ENCODE results near the gene JAZF1.

The JAZF1 gene

GRCh38 chr7:28069807-28070206, 110.8 kb downstream of the JAZF1 start:
- DNase-seq: no peak

GRCh38 chr7:28069388-28069787, 111.2 kb downstream of the JAZF1 start:
- no peak for DNase-seq

GRCh38 chr7:28068811-28069216, 111.8 kb downstream of the JAZF1 start:
- DNase-seq: peak; percentile 33

- DNase-seq: no peak
These were observed 113.4 kb downstream of the JAZF1 start for GRCh38 chr7:28067171-28067570.

- DNase-seq: no peak
These were observed 114.8 kb downstream of the JAZF1 start for GRCh38 chr7:28065721-28066285.

GRCh38 chr7:28065308-28065707, 115.3 kb downstream of the JAZF1 start:
- DNase-seq: no peak

- no peak for DNase-seq
These were observed 116.2 kb downstream of the JAZF1 start for GRCh38 chr7:28064437-28064836.

- peak; percentile 72 for DNase-seq
These were observed 118.2 kb downstream of the JAZF1 start for GRCh38 chr7:28062197-28062991.

GRCh38 chr7:28061824-28062196, 118.8 kb downstream of the JAZF1 start:
- no peak for DNase-seq

GRCh38 chr7:28060371-28060950, 120.1 kb downstream of the JAZF1 start:
- no peak for DNase-seq

GRCh38 chr7:28055161-28055544, 125.4 kb downstream of the JAZF1 start:
- peak; percentile 47 for DNase-seq

- DNase-seq: no peak
These were observed 125.9 kb downstream of the JAZF1 start for GRCh38 chr7:28054531-28055160.

- peak; percentile 94 for DNase-seq
These were observed 127.7 kb downstream of the JAZF1 start for GRCh38 chr7:28052933-28053332.

GRCh38 chr7:28048694-28049093, 131.9 kb downstream of the JAZF1 start:
- DNase-seq: no peak

- DNase-seq: no peak
These were observed 134.6 kb downstream of the JAZF1 start for GRCh38 chr7:28046035-28046434.

- no peak for DNase-seq
These were observed 135.0 kb downstream of the JAZF1 start for GRCh38 chr7:28045592-28045991.

GRCh38 chr7:28044825-28045224, 135.8 kb downstream of the JAZF1 start:
- no peak for DNase-seq

GRCh38 chr7:28042721-28043120, 137.9 kb downstream of the JAZF1 start:
- no peak for DNase-seq

GRCh38 chr7:28041508-28042314, 138.9 kb downstream of the JAZF1 start:
- peak; percentile 91 for DNase-seq

GRCh38 chr7:28038175-28038797, 142.3 kb downstream of the JAZF1 start:
- DNase-seq: peak; percentile 41

GRCh38 chr7:28037220-28038010, 143.2 kb downstream of the JAZF1 start:
- DNase-seq: peak; percentile 97

GRCh38 chr7:28036696-28037095, 143.9 kb downstream of the JAZF1 start:
- DNase-seq: peak; percentile 19

Measured in HCEC 1CT (cell line).